Right hindlimb (tissue), 1 donor: Measurements from ENCODE around the gene LMBRD1.
"Not testable (repeated sequence)": the region's sequence is repeated elsewhere in the genome, so short reads cannot be mapped to it uniquely, and the experiment has no call there.

Experiments used
- DNase-seq: peaks from one replicate; pipeline ENCODE4 v3.0.0-alpha.2; 2018

LMBRD1 gene

GRCh38 chr6:69796073-69796641, 653 bp downstream of the LMBRD1 start:
- no peak for DNase-seq

GRCh38 chr6:69795469-69796072, 1.2 kb downstream of the LMBRD1 start:
- DNase-seq, result no peak

- DNase-seq, result no peak
These were observed 4.5 kb downstream of the LMBRD1 start for GRCh38 chr6:69792292-69792691.

GRCh38 chr6:69791065-69791471, 5.7 kb downstream of the LMBRD1 start:
- DNase-seq, result no peak

- DNase-seq, result no peak
These were observed 6.2 kb downstream of the LMBRD1 start for GRCh38 chr6:69790629-69791028.

GRCh38 chr6:69789578-69789977, 7.2 kb downstream of the LMBRD1 start:
- DNase-seq, result no peak

- not testable (repeated sequence) for DNase-seq
These were observed 9.4 kb downstream of the LMBRD1 start for GRCh38 chr6:69787436-69787835.

GRCh38 chr6:69785697-69786096, 11.1 kb downstream of the LMBRD1 start:
- DNase-seq, result no peak

- DNase-seq, result no peak
These were observed 12.0 kb downstream of the LMBRD1 start for GRCh38 chr6:69784595-69785377.

GRCh38 chr6:69783108-69783507, 13.7 kb downstream of the LMBRD1 start:
- no peak for DNase-seq

GRCh38 chr6:69780585-69781178, 16.1 kb downstream of the LMBRD1 start:
- DNase-seq, result no peak

- no peak for DNase-seq
These were observed 20.9 kb downstream of the LMBRD1 start for GRCh38 chr6:69775941-69776340.

- DNase-seq, result no peak
These were observed 21.3 kb downstream of the LMBRD1 start for GRCh38 chr6:69775585-69775849.

GRCh38 chr6:69774740-69775584, 21.8 kb downstream of the LMBRD1 start:
- DNase-seq, result no peak

- DNase-seq, result no peak
These were observed 25.5 kb downstream of the LMBRD1 start for GRCh38 chr6:69771158-69771906.

GRCh38 chr6:69768664-69769063, 28.1 kb downstream of the LMBRD1 start:
- DNase-seq, result no peak

- DNase-seq, result no peak
These were observed 33.0 kb downstream of the LMBRD1 start for GRCh38 chr6:69763763-69764162.

- no peak for DNase-seq
These were observed 35.0 kb downstream of the LMBRD1 start for GRCh38 chr6:69761853-69762252.

- DNase-seq, result no peak
These were observed 38.6 kb downstream of the LMBRD1 start for GRCh38 chr6:69758214-69758613.

GRCh38 chr6:69756907-69757306, 39.9 kb downstream of the LMBRD1 start:
- DNase-seq, result no peak

GRCh38 chr6:69756366-69756765, 40.4 kb downstream of the LMBRD1 start:
- no peak for DNase-seq

- DNase-seq, result no peak
These were observed 61.8 kb downstream of the LMBRD1 start for GRCh38 chr6:69735027-69735426.
